GM18907 (cell line): Measurements from ENCODE around the gene TGFB2.

Experiments used
- ATAC-seq: cut with Tn5 transposase; IDR thresholded peaks from one replicate; pipeline ENCODE4 v1.9.1; 2021; ENCODE audit warnings: mild to moderate bottlenecking, moderate library complexity; ENCODE audit not compliant: unreplicated experiment

TGFB2 gene

GRCh38 chr1:218383681-218384080 lies 38.5 kb downstream of the TGFB2 start:
- ATAC-seq, result no peak

DNA sequence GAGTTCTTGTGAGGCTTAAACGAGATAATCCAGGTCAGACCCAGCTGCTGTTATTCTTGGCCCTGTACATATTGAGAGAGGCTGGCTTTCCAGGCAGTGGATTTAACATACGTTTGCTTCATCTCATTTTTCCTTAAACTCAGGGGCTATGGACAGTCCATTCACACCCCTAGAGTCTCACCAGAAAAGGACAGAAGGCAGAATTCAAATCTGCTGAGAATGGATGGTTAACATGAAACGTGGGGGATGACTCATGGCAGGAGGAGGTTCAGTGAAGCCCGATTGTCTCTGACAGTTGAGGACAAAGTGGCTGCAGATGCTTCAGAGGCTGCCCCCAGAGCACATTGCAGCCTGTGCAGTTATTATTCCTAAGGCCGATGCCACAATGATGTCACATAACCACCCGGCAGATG lies 39.5 kb downstream of the TGFB2 start:
- no peak for ATAC-seq

DNA sequence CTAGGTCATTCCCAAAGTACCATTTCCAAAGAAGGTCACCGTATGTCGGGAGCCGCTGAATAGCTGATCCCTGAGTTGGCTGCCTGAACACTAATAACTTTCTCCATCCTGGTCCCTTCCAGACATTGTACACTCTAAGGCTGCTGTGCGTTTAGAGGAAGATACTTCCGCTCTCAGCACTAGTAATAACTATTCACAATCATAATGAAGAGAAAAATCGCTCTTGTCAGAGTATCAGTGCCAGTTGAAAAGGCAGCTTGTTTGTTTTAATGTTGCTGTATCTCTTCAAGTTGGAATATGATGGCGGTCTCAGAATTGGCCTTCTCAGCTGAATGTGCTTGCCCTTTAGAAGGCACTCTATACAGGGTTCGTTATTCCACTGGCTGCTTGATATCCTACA lies 43.5 kb downstream of the TGFB2 start:
- no peak for ATAC-seq

- ATAC-seq, result no peak
Observed at GRCh38 chr1:218390618-218391017, 45.5 kb downstream of the TGFB2 start.

DNA sequence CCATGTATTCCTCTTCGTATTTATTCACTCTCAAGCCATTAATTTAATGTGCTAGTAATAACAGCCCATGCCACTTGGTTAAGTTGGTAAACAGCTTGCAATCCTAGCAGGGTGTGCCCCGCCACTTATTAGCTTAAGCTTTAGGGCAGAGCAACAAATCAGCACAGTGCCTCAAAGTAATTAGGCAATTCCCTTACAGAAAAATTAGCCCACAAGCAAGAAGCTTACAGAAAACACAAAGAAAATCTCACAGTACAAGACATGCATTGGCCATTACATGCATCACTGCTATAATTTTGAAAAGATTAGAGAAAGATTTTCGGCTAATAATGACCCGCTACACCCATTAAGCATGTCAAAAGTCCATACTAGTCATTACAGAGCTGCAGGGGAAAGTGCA lies 47.6 kb downstream of the TGFB2 start:
- no peak for ATAC-seq

DNA sequence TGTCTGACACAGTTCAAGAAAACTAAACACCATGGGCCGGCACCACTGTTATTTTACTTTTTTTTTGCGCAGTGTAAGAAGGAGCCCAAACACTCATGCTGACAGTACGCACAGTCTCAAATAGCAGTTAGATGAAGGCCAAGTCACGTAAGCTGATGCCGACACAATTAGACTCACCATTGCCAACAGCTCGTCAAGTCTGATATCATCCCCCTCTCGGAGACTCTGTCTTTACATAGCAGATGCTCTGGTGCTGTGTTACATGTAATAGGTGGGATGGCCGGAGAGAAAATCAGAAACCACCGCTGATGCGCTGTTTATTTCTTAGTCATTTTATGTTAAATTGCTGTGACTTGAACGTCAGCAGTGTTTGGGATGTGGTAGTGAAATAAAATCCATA lies 49.3 kb downstream of the TGFB2 start:
- ATAC-seq, result no peak

DNA sequence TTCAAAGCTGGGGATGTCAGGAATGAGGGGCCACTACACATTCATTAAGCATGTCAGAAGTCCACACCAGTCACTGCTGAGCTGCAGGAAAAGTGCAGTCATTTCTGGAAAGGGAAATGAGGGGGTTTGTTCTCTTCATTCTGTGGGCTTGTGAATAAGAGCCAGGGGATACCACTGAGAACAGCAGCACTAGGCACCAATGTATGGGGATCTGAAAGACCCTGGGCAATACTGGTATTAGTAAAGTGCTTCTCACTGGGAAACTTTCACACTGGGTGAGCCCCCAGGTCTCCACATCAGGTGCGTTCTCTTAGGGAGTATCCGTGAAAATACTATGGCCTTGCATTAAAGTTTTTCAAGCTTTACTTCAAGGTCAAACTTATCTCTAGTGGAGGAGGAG lies 49.9 kb downstream of the TGFB2 start:
- ATAC-seq, result no peak

GRCh38 chr1:218395916-218396315 lies 50.8 kb downstream of the TGFB2 start:
- no peak for ATAC-seq

DNA sequence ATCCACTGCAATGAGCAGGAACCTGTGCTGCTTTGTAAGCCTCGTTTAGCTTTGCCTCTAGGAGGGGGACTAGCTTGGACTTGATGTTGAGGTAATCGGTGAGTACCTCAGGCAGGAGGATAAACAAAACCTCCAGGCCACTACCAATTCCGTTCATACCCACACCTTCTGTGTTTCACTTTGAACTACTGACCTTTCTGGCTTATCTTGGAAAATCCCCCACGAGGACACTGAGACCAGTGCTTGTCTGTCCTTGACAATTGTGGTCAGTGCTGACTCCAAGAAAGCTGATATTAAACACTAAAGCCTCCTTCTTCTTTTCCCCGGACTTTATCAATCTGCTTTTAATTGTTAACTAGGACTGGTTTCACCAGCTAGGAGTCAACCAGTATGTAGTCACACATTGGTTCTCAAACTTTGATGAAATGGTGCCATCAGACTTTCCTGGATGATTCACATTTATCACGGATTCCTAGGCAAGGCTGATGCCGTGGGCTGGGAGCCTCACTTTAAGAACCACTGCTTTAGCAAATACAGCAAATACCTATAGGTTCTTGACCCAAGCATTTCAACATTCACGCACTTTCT lies 52.7 kb downstream of the TGFB2 start:
- ATAC-seq, result no peak

DNA sequence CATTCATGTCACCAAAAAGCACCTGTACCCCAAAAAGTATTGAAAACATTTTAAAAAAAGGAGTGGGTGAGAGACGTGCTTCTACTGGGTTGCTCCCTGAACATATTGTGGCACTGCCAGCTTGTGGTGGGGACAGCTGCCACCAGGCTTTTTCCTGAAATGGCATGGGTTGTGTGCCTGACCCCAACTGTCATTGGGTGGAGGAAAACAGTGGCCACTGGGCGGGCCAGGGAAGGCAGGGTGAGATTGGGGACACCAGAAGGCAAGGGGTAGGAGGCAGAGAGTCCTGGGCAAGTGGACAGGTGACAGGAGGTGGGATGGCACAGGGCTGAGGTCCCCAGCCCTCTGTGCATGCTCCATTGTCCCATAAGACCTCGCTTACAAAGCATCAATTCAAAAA lies 55.5 kb downstream of the TGFB2 start:
- no peak for ATAC-seq

DNA sequence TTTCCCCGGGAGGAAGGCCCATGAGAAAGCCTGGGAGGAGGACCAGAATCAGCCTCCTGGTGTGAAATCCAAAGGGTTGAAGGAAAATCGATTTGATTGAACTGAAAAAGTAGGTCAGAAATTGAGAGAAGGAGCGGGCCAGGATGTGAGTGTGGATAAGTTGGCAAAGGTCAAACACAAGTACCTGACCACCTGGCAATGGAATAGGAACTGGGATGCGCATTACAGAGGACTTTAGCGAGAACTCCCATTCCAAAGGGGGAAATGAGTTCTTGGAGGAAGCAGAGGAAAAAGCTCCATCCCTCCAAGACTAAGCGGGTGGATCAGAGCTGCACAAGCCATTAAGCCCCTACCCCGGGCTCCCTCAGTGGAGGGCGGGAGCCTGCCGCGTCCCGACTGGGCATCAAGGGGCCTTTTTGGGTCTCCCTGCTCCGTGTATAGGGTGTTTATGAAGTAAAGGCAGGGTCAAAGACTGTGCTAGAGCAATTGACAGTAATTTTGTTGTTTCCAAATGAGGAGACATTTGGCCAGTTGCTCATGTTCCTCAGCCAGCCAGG lies 56.4 kb downstream of the TGFB2 start:
- no peak for ATAC-seq

GRCh38 chr1:218401998-218402785 lies 57.1 kb downstream of the TGFB2 start:
- no peak for ATAC-seq

- ATAC-seq, result no peak
Observed at GRCh38 chr1:218402786-218403120, 57.6 kb downstream of the TGFB2 start.

DNA sequence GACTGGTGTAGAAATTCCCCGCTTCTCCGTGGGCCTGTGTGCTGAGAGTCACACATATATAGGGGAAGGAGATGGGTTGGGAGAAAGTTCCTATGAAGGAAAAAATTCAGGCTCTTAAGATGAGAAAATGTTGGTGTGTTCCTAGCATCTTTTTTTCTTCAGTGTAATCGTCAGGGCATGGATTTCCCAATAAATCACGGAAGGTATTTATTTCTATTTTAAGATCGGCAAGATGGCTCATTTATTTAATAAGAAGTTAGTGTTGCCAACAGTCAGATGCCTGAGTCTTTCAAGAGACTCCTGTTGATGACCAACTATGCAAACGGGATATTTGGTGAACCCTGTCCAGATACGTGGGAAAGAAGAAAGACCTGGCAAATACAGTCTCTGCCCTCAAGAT lies 58.2 kb downstream of the TGFB2 start:
- ATAC-seq, result no peak

DNA sequence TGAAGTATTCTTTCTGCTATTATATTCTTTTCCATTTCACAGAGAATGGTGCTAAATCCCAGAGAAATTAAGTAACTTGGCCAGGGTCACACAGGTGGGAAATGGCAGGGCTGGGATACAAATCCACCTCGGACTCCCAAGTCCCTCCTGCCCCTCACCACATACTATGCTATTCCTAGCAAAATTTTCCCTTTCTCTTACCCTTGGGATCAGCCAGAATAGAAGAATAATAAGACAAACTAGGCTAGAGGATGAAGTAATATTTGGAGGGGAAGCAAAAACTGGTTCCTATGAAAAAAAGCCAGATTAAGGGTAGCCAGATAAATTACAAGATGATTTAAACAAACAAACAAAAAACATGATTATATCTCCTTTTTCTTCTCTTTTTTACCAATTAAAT lies 62.5 kb downstream of the TGFB2 start:
- no peak for ATAC-seq

GRCh38 chr1:218408135-218408534 lies 63.0 kb downstream of the TGFB2 start:
- no peak for ATAC-seq

- ATAC-seq, result no peak
Observed at GRCh38 chr1:218408942-218409341, 63.8 kb downstream of the TGFB2 start.

DNA sequence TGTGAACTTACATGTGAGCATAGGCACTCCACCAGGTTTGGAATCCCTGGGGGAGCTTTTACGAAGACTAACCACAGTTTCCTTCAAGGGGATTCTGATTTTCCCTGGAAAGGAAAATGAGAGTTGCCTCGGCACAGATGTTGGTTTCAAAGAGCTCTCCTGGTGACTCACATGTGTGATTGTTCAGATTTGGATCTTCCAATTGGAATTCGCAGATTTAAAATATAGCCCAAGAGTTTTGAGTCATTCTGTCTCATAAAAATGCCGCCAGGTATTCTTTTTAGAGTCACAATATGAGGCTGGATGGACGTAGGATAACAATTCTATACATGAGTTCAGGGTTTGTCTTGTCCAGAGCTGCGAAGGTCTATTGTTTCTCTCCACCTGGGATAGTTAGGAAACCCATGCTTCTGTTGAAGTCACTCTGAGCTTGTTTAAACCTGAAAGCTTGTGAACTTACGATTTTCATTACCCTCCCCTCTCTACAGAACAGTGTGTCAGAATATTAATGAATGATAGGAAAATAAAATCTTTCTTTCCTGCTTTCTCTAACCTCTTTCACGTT lies 64.9 kb downstream of the TGFB2 start:
- ATAC-seq, result no peak

DNA sequence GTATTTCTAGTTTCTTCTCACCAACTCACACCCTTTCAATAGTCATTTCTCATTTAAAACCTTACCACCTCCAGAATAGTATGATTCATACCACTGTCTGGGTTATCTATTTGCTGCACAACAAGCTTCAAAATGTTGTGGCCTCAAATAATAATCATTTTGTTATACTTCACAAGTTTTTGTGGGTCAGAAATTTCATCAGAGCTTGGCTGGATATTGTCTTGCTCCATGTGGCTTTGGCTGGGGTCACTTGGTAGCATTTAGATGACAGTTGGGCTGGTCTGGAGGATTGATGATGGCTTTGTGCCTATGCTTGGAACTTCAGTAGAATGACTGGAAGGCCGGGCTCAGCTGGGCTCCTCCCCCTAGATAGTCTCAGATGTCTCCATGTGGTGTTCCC lies 66.0 kb downstream of the TGFB2 start:
- ATAC-seq, result no peak

DNA sequence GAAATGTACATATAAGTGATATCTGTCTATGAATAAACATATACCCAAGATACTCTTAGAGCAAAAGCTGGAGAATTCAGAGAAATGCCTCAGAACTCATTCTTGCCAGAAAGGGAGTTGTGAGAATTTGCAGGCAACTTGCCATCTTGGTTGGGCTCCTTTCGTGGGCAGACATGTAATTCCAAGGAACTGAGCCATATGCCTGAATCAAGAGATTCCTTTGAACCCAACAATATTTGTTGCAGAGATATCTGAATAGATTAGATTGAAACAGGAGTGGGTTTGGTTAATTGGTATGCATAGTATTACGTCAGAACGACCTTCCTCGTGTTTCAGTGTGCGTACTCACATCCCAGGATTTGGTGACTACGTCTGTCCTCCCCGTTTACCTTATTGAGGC lies 67.0 kb downstream of the TGFB2 start:
- no peak for ATAC-seq

DNA sequence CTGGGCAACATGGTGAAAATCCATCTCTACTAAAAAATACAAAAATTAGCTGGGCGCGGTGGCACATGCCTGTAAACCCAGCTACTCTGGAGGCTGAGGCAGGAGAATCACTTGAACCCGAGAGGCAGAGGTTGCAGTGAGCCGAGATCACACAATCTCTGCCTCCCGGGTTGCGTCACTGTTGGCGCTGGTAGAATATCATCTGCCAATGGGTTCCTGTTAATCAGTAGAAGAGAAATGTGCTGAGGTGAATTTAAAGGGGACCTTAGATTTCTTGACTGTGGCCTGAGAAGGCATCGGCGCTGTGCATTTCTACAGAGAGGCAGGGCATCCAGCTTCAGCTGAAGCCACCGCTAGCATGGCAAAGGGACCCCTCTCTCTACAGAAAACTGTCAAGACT lies 68.0 kb downstream of the TGFB2 start:
- no peak for ATAC-seq

- ATAC-seq, result no peak
Observed at GRCh38 chr1:218414060-218414728, 69.1 kb downstream of the TGFB2 start.
